ENCODE measurements around the gene RIN1. TPM values are rescaled to one million over a fixed set of nuclear protein-coding genes. Genes with fewer than 3 reads are reported as not detected.

Gene RIN1
- total RNA-seq, 1 experiment from 2014 or later, result 5.4 TPM

GRCh38 chr11:66345316-66345649 lies 9.0 kb upstream of the RIN1 start:
- H4K8ac ChIP-seq (replicated peaks; ENCODE audit: insufficient read length, low read depth, low read length), result no peak overlapping the region
- no peak overlapping the region for H3K14ac ChIP-seq (ENCODE audit: insufficient read depth, low read length)
- no peaks in the 10 kb centered on the region for H3K27me3 ChIP-seq (ENCODE audit: insufficient read depth, low read length)
- H3K4me2 ChIP-seq (ENCODE audit: insufficient read depth, insufficient read length, low read length), result peak overlapping the region; percentile 84
- H2BK120ac ChIP-seq (ENCODE audit: low read depth, low read length, poor library complexity, severe bottlenecking), result no peak overlapping the region
- Mint-ChIP-seq H3K36me3 (ENCODE audit: insufficient read depth in 1 of 3, low read depth in 3 of 3) (peaks cover 10 to 20% (median 15%) of the 10 kb centered on the region in 3 experiments), H3K27me3 (ENCODE audit: low read depth) (peaks cover 4% of the 10 kb centered on the region), H3K9me3 (peaks cover 0 to 3% of the 10 kb centered on the region in 2 experiments; a peak in 4 of 5 replicates), H3K27ac (peak overlapping the region in 2 of 3 experiments; percentile 77 to 94; a peak in 3 of 7 replicates), H3K4me1 (peaks cover 26 to 28% of the 10 kb centered on the region in 2 experiments), H3K4me3 (peak overlapping the region; percentile 95 to 98)
- no peaks in the 10 kb centered on the region for H3K79me1 ChIP-seq (ENCODE audit: insufficient read depth, low read depth, low read length, poor library complexity, severe bottlenecking)
- peaks cover 3% of the 10 kb centered on the region for H4K20me1 ChIP-seq (ENCODE audit: control insufficient read depth, insufficient read depth, insufficient read length)
- H3K9me3 ChIP-seq (ENCODE audit: control insufficient read depth, low read depth, low read length), result no peaks in the 10 kb centered on the region
- no peak overlapping the region for H3T11ph ChIP-seq (ENCODE audit: low read length)
- no peak for DNase-seq
- peaks cover 2% of the 10 kb centered on the region; the same call in 1 of the 2 replicates for H3K79me2 ChIP-seq (ENCODE audit: insufficient read depth, low read length)
- H2BK20ac ChIP-seq (ENCODE audit: low read depth, low read length, poor library complexity, severe bottlenecking), result no peak overlapping the region
- H3K4me1 ChIP-seq (ENCODE audit: insufficient read depth, low read length), result no peaks in the 10 kb centered on the region
- H3K56ac ChIP-seq (ENCODE audit: insufficient read length, low read depth, low read length), result no peak overlapping the region
- H2AFZ ChIP-seq (ENCODE audit: low read length), result no peak overlapping the region
- no peak overlapping the region for H2AK5ac ChIP-seq (ENCODE audit: insufficient read length, low read length)
- no peak overlapping the region for H3K4ac ChIP-seq (ENCODE audit: low read depth, low read length)
- no peak overlapping the region for H2BK15ac ChIP-seq (ENCODE audit: low read depth, low read length)
- peaks cover 18% of the 10 kb centered on the region for H3K23me2 ChIP-seq (ENCODE audit: insufficient read length, low read depth, low read length, poor library complexity, severe bottlenecking)
- no peak overlapping the region for H2BK5ac ChIP-seq (ENCODE audit: insufficient read length, low read length)
- WGBS (ENCODE audit: extremely low coverage, insufficient read length, low lambda C conversion rate), result no CpG with 5 or more reads among the region's 7 CpGs
- no peak overlapping the region for H2BK12ac ChIP-seq (ENCODE audit: insufficient read length, low read depth, low read length)
- H4K91ac ChIP-seq (ENCODE audit: insufficient read length, low read depth, low read length), result no peak overlapping the region
- H3K27ac ChIP-seq (ENCODE audit: insufficient read length, low read depth, low read length), result no peak overlapping the region
- no peak overlapping the region for H4K5ac ChIP-seq (ENCODE audit: insufficient read length, low read depth, low read length)
- no peak overlapping the region for H3K23ac ChIP-seq (ENCODE audit: insufficient read length, low read depth, low read length)
- H3K9ac ChIP-seq (ENCODE audit: extremely low read depth, insufficient read length, low read length), result no peak overlapping the region
- no peak for TF ChIP-seq CTCF (conservative IDR thresholded peaks at IDR 0.05)
- H3K18ac ChIP-seq (ENCODE audit: insufficient read length, low read depth, low read length), result no peak overlapping the region

Data from H9 (cell line).